Endodermal cell (in vitro differentiated cells): ENCODE data around the gene TRIM2. TPM values are rescaled to one million over a fixed set of nuclear protein-coding genes. Genes with fewer than 3 reads are reported as not detected.

Source experiments
- DNase-seq: peaks from one replicate; pipeline ENCODE4 v3.0.0-alpha.2; 2017
- H3K27ac ChIP-seq: 2 replicates; pipeline ENCODE4 v1.5.1; 2013; ENCODE audit warnings: mild to moderate bottlenecking, low read depth, low read length, moderate library complexity
- H3K27me3 ChIP-seq: 2 replicates; pipeline ENCODE4 v1.6.1; 2013; ENCODE audit warnings: mild to moderate bottlenecking, low read length, moderate library complexity; ENCODE audit not compliant: insufficient read depth, control insufficient read depth, poor library complexity, severe bottlenecking
- H3K36me3 ChIP-seq: 2 replicates; pipeline ENCODE4 v1.7.0; 2013; ENCODE audit warnings: mild to moderate bottlenecking, low read length, moderate library complexity; ENCODE audit not compliant: control insufficient read depth, insufficient read depth
- H3K4me1 ChIP-seq: one replicate; pipeline ENCODE4 v1.7.0; 2013; ENCODE audit warnings: low read length; ENCODE audit not compliant: control insufficient read depth, insufficient read depth
- H3K4me3 ChIP-seq: 2 replicates; pipeline ENCODE4 v1.5.1; 2013; ENCODE audit warnings: mild to moderate bottlenecking, low read length, moderate library complexity
- H3K9ac ChIP-seq: 2 replicates; pipeline ENCODE4 v1.6.1; 2013; ENCODE audit warnings: mild to moderate bottlenecking, low read length, moderate library complexity; ENCODE audit not compliant: poor library complexity, severe bottlenecking; ENCODE audit errors: extremely low read depth
- H3K9me3 ChIP-seq: 2 replicates; pipeline ENCODE4 v1.6.1; 2013; ENCODE audit warnings: mild to moderate bottlenecking, low read length, moderate library complexity; ENCODE audit not compliant: control insufficient read depth
- H3K27ac Mint-ChIP-seq: 2 replicates; pipeline ENCODE4 v1.8.0; 2020; ENCODE audit warnings: mixed read lengths
- H3K27me3 Mint-ChIP-seq: 2 replicates; pipeline ENCODE4 v1.8.0; 2021; ENCODE audit warnings: mild to moderate bottlenecking, mixed read lengths; ENCODE audit not compliant: insufficient read depth
- H3K36me3 Mint-ChIP-seq: 2 replicates; pipeline ENCODE4 v1.8.0; 2020; ENCODE audit warnings: low read depth, mixed read lengths
- H3K4me1 Mint-ChIP-seq: 2 replicates; pipeline ENCODE4 v1.8.0; 2020; ENCODE audit warnings: mixed read lengths
- H3K4me3 Mint-ChIP-seq: 2 replicates; pipeline ENCODE4 v1.8.0; 2020; ENCODE audit warnings: mild to moderate bottlenecking, moderate library complexity, mixed read lengths
- H3K9me3 Mint-ChIP-seq: 2 replicates; pipeline ENCODE4 v1.8.0; 2020; ENCODE audit warnings: mild to moderate bottlenecking, mixed read lengths
- CTCF ChIP-seq: fragments of 200-600 bp; sonication (generic); conservative IDR thresholded peaks from 2 replicates; pipeline ENCODE4 v1.5.0; 2021; ENCODE audit warnings: antibody characterized with exemption, mild to moderate bottlenecking
- WGBS, 2 experiments: methylation state at CpG; one replicate each; pipeline versions ENCODE4 v1.1.5 to v1.1.7; 2013; ENCODE audit warnings: missing lambda C conversion rate in 2 of 2, mixed read lengths in 1 of 2; ENCODE audit not compliant: insufficient coverage in 1 of 2, insufficient read length in 1 of 2; 5-methylcytosine and 5-hydroxymethylcytosine counted together
- total RNA-seq, 2 donors: library from RNA; stranded (reverse); fragmentation: NEBNext Ultra II Directional in 1 of 2; extraction: Animal tissue kit (Norgen Biotek cat#: 25700) in 1 of 2; gene quantifications; 2 replicates in 1 of 2; 3 replicates in 1 of 2; pipeline ENCODE4 v1.2.1, GENCODE V29; 2021

TRIM2 gene
- total RNA-seq, 2 donors from 2014 or later, result 31.8 to 56.1 TPM

DNA sequence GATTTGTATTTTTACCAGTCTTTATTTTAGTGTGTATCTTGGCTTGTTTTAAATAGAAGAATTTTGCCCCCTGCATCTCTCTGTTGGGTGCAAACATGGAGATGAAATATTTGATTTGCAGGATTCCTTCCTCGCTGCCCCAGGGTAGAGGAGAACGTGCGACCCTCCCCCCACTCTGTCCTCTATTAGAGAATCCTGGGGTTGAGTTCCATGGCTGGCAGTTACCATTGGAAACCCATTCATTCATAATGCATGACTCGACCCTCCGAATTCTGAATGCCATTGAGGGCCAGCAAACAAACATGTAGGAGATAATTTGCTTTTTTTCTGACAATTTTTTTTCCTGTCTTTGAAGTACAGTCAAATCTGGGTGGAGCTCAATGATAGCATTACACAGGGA is 53.7 kb downstream of the TRIM2 start:
- Histone ChIP-seq H3K27me3 (no peaks in the 10 kb centered on the region), H3K4me1 (peaks cover 10% of the 10 kb centered on the region), H3K4me3 (peak overlapping the region; percentile 67), H3K36me3 (peaks cover 44% of the 10 kb centered on the region), H3K27ac (peak overlapping the region; percentile 94), H3K9ac (no peak overlapping the region), H3K9me3 (peaks cover 22% of the 10 kb centered on the region)
- TF ChIP-seq CTCF, result no peak
- Mint-ChIP-seq H3K27me3 (peaks cover 2% of the 10 kb centered on the region), H3K9me3 (peaks cover 10% of the 10 kb centered on the region), H3K27ac (no peak overlapping the region), H3K4me3 (no peak overlapping the region), H3K4me1 (peaks cover 4% of the 10 kb centered on the region), H3K36me3 (peaks cover 32% of the 10 kb centered on the region)
- DNase-seq, result peak; percentile 57
- 13 to 40% methylated on average over 1 to 5 of the region's 5 CpGs for WGBS, 2 experiments

DNA sequence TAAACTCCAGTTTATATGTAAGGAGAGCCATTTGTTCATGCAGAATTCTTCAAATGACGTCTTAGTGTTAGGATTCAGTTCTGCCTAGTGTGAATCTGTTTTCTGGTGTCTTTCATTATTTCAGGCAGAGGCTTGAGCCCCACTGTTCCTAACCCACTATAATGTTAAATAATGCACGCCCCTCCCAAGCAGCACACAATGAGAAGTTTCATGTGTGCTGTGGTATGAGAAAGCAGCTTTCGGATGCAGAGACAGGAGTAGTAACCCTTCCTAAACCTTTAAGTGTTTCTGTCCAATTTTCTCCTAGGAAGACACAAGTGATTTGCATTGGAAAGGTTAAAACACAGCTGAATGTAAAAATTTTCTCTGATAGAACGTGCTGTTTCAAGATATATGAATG is 54.5 kb downstream of the TRIM2 start:
- H3K27ac Mint-ChIP-seq, result no peak overlapping the region
- DNase-seq, result peak; percentile 38
- H3K4me3 Mint-ChIP-seq, result no peak overlapping the region
- Histone ChIP-seq H3K9me3 (peaks cover 24% of the 10 kb centered on the region), H3K4me3 (no peak overlapping the region), H3K27ac (peak overlapping the region; percentile 94), H3K4me1 (peaks cover 10% of the 10 kb centered on the region), H3K27me3 (no peaks in the 10 kb centered on the region), H3K9ac (no peak overlapping the region), H3K36me3 (peaks cover 45% of the 10 kb centered on the region)
- 17 to 43% methylated on average over 1 to 4 of the region's 4 CpGs for WGBS, 2 experiments
- peaks cover 2% of the 10 kb centered on the region for H3K27me3 Mint-ChIP-seq
- TF ChIP-seq CTCF, result no peak
- peaks cover 4% of the 10 kb centered on the region for H3K4me1 Mint-ChIP-seq
- H3K36me3 Mint-ChIP-seq, result peaks cover 33% of the 10 kb centered on the region
- H3K9me3 Mint-ChIP-seq, result peaks cover 10% of the 10 kb centered on the region

- H3K4me1 Mint-ChIP-seq, result peaks cover 4% of the 10 kb centered on the region
- H3K36me3 Mint-ChIP-seq, result peaks cover 31% of the 10 kb centered on the region
- Histone ChIP-seq H3K9me3 (peaks cover 24% of the 10 kb centered on the region), H3K9ac (no peak overlapping the region), H3K27ac (peak overlapping the region; percentile 36), H3K27me3 (no peaks in the 10 kb centered on the region), H3K4me3 (no peak overlapping the region), H3K36me3 (peaks cover 42% of the 10 kb centered on the region), H3K4me1 (peaks cover 10% of the 10 kb centered on the region)
- DNase-seq, result no peak
- peaks cover 2% of the 10 kb centered on the region for H3K27me3 Mint-ChIP-seq
- WGBS, 2 experiments, result 0 to 33% methylated on average over 1 to 3 of the region's 4 CpGs
- H3K27ac Mint-ChIP-seq, result no peak overlapping the region
- peaks cover 10% of the 10 kb centered on the region for H3K9me3 Mint-ChIP-seq
- H3K4me3 Mint-ChIP-seq, result no peak overlapping the region
- no peak for TF ChIP-seq CTCF
Observed at GRCh38 chr4:153259661-153260060, 55.4 kb downstream of the TRIM2 start.
